Natural killer cell treated with Interleukin-12 subunit alpha and Interleukin-12 subunit beta and Interleukin-15 and Interleukin-18, amount 100 ng/mL, for 72 hours (primary cell): ENCODE data around the gene COL4A2. TPM values are rescaled to one million over a fixed set of nuclear protein-coding genes. Genes with fewer than 3 reads are reported as not detected.

Experiments used
- ATAC-seq, 2 donors: fragments of 150-1000 bp; cut with Tn5 transposase in 1 of 2; sonication (Bioruptor Pico), chemical (Tn5 transposase) in 1 of 2; 2 replicates each; pipeline ENCODE4 v1.10.0; 2021
- DNase-seq: peaks from one replicate; pipeline ENCODE4 v3.0.0; 2022; ENCODE audit warnings: low spot score
- H3K27ac Mint-ChIP-seq, 2 donors: 1 replicate in 1 of 2; 2 replicates in 1 of 2; pipeline ENCODE4 v1.8.0; 2022; ENCODE audit warnings: mixed read lengths in 2 of 2, mild to moderate bottlenecking in 1 of 2, moderate library complexity in 1 of 2
- H3K27me3 Mint-ChIP-seq, 2 donors: 1 replicate in 1 of 2; 2 replicates in 1 of 2; pipeline ENCODE4 v1.8.0; 2022; ENCODE audit warnings: mixed read lengths in 2 of 2
- H3K36me3 Mint-ChIP-seq: one replicate; pipeline ENCODE4 v1.8.0; 2022; ENCODE audit warnings: mixed read lengths
- H3K4me1 Mint-ChIP-seq, 2 donors: 1 replicate in 1 of 2; 2 replicates in 1 of 2; pipeline ENCODE4 v1.8.0; 2022; ENCODE audit warnings: low read depth in 2 of 2, mixed read lengths in 2 of 2, mild to moderate bottlenecking in 1 of 2
- H3K4me3 Mint-ChIP-seq: one replicate; pipeline ENCODE4 v1.8.0; 2022; ENCODE audit warnings: mixed read lengths
- H3K9me3 Mint-ChIP-seq: 2 replicates; pipeline ENCODE4 v1.8.0; 2022; ENCODE audit warnings: mixed read lengths
- total RNA-seq, 2 donors: library from RNA; stranded (reverse); gene quantifications; one replicate each; pipeline ENCODE4 v1.2.3, GENCODE V29; 2022

COL4A2 gene
- total RNA-seq, 2 donors from 2014 or later = not detected

DNA sequence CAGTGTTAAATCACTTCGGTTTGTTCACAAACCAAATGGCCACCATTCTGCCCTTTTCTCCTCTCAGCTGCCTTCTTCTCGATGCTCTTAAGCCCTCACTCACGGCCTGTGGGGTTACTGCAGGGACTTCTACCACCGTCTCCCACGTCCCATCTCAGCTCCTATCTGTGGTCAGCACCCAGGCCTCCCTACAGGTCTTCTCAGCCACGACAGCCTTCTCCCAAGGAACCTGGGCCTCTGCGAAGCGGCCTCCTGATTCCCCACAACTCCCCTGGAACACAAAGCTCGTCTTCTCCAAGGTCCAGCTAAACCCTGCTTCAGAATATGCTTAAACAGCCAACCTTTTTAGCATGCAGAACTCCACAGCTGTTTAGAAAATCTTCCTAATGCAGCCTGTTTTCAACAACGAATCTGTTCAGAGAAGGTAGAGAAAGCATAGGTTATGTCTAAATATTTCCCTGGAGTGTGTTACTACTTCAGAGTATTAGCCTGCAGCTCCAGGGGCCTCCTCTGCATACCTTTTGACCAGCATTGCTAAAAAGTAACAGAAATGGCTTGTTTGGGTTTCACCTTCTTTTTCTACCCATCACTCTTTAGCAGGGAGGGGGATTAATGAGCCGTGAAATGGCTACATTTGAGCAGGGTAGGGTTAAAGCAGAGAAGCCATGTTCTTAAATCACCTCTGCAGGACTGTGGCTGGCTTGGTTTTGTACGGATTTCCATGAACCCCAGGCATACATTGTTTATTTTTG is 104.0 kb downstream of the COL4A2 start:
- no peaks in the 10 kb centered on the region for H3K9me3 Mint-ChIP-seq
- H3K36me3 Mint-ChIP-seq = no peaks in the 10 kb centered on the region
- H3K4me3 Mint-ChIP-seq = no peak overlapping the region
- H3K27me3 Mint-ChIP-seq = peaks cover 27 to 62% of the 10 kb centered on the region in 2 donors
- no peak for ATAC-seq
- DNase-seq = no peak
- peaks cover 0 to 7% of the 10 kb centered on the region in 2 donors for H3K4me1 Mint-ChIP-seq
- no peak overlapping the region for H3K27ac Mint-ChIP-seq

DNA sequence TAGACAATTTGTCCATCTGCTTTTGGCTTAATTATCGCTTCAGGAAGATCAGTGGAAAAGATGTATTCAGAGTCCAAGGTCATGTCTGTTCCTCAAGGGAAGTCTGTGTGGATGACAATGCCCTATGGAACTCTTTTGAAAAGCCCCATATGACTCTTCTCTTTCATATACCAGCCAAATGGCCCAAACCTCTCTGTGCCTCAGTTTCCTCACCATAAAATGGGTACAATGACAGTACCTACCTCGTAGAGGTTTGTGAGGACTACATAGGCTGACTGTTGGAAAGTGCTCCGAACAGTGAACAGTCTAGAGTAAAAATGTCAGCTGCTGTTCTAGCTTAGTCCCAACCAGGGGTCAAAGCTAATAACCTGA is 104.6 kb downstream of the COL4A2 start:
- Mint-ChIP-seq H3K9me3 (no peaks in the 10 kb centered on the region), H3K27ac (no peak overlapping the region), H3K27me3 (peaks cover 27 to 59% of the 10 kb centered on the region in 2 donors), H3K4me1 (peaks cover 0 to 7% of the 10 kb centered on the region in 2 donors), H3K4me3 (no peak overlapping the region), H3K36me3 (no peaks in the 10 kb centered on the region)
- no peak for DNase-seq
- ATAC-seq = no peak

DNA sequence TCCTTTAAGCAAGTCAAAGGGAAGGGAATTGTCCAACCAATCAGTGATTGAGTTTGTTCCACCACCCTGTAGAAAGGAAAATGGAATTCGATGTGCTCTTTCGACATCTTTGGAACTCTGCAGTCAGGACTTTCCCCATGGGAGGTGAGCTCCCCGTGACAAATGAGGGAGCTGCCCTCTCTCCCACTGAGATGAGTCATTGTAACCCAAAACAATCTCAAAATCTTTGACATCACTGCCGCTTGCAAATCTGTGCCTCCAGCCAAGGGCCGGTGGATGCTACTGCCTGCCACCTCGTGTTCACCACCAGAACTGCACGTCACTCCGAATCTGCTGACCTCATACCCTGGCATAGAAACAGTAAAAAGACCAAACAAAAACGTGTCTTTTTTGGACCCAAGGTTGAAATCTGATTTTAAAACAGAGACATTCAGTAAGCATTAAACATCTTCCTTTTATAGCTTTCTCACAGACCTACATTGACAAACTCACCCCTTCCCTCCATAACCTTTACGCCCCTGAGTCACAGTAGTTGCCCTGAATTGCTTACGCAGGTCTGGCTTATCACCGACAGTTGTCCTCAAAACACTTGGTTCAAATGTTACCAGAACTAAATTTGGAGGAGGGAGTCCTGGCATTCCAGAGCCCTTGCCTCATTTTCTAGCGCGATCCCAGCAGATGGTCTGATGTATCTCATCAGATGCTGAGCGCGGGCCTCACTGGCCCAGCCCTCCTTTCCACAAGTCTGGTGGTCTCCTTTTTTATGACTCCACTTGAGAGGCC is 105.2 kb downstream of the COL4A2 start:
- Mint-ChIP-seq H3K4me1 (peaks cover 0 to 7% of the 10 kb centered on the region in 2 donors), H3K27ac (no peak overlapping the region), H3K27me3 (peaks cover 23 to 57% of the 10 kb centered on the region in 2 donors), H3K36me3 (no peaks in the 10 kb centered on the region), H3K4me3 (no peak overlapping the region), H3K9me3 (no peaks in the 10 kb centered on the region)
- ATAC-seq (peak; percentile 70 to 72), DNase-seq (no peak)

DNA sequence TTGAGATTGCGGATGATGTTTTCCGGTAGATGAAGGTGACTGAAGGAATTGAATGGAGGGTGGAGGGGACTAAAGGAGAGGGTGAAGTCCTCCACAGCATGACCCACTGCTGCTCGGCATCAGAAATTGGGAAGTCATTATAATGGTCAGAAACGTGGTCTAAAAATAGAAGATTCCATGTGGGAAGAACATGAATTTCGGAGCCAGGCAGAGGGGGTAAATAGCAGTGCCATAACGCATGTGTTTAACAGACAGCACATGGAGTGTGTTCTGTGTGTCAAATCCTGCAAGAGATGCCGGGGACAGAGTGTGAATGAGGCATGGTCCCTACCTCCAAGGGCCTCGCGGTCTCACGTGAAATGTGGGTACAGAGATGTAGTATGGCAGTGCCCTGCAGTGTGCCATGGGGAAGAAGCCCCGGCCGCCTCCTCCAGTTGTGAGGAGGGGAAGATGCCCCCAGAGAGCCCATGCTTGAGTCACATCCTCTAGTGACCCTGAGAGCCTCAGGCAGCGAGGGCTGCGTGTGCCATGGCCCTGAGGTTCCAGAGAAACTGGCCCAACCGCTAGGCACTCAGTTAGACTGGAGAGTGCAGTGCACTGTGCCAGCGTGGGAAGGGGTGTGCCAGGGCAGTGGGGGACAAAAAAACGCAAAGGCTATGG is 106.1 kb downstream of the COL4A2 start:
- peak in 1 of 2 donors; percentile 26 for ATAC-seq
- no peak for DNase-seq
- Mint-ChIP-seq H3K27ac (no peak overlapping the region), H3K4me3 (no peak overlapping the region), H3K4me1 (peaks cover 0 to 7% of the 10 kb centered on the region in 2 donors), H3K36me3 (no peaks in the 10 kb centered on the region), H3K27me3 (peaks cover 23 to 57% of the 10 kb centered on the region in 2 donors), H3K9me3 (no peaks in the 10 kb centered on the region)

- Mint-ChIP-seq H3K9me3 (no peaks in the 10 kb centered on the region), H3K4me3 (no peak overlapping the region), H3K4me1 (peaks cover 0 to 7% of the 10 kb centered on the region in 2 donors), H3K27ac (no peak overlapping the region), H3K27me3 (peaks cover 26 to 61% of the 10 kb centered on the region in 2 donors), H3K36me3 (no peaks in the 10 kb centered on the region)
- DNase-seq = no peak
- ATAC-seq = no peak
Measured at GRCh38 chr13:110413676-110414040, 106.6 kb downstream of the COL4A2 start.

DNA sequence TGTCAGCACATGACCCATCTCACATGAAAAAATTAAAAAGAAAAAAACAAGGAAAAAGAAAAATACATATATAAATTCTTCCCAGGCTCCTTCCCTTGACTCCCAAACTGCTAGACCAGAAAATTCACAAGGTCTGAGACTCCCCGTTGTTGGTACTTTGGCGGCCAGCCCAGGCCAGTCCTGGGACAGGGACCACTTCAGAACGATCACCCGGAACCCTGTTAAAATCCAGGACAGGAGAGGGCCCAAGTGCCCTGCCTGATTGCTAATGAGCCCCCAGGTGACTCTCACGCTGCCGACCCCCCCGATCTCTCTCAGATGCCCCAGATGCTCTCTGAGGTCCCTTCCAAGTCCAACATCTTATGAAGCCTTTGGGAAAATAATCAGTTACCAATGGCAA is 107.2 kb downstream of the COL4A2 start:
- ATAC-seq = no peak
- H3K4me1 Mint-ChIP-seq = peaks cover 0 to 7% of the 10 kb centered on the region in 2 donors
- no peaks in the 10 kb centered on the region for H3K9me3 Mint-ChIP-seq
- H3K27me3 Mint-ChIP-seq = peaks cover 29 to 67% of the 10 kb centered on the region in 2 donors
- no peak overlapping the region for H3K4me3 Mint-ChIP-seq
- H3K27ac Mint-ChIP-seq = no peak overlapping the region
- H3K36me3 Mint-ChIP-seq = no peaks in the 10 kb centered on the region
- no peak for DNase-seq

DNA sequence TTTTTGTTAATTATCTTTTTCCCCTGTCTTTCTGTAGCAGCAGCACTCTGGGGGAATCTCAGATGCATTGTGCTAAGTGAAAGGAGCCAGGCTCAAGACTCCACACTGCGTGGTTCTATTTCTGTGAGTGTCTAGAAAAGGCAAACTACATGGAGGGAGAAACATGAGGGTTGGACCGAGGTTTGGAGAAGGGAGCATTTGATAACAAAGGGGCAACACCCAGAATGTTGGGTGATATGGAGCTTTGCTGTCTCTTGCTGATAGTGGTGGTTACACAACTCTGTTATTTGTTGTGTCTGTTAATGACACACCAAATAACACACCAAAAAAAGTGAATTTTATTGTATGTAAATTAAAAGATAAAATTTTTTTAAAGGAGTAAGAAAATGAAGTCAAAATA is 107.8 kb downstream of the COL4A2 start:
- Mint-ChIP-seq H3K27ac (no peak overlapping the region), H3K4me3 (no peak overlapping the region), H3K9me3 (no peaks in the 10 kb centered on the region), H3K4me1 (peaks cover 0 to 7% of the 10 kb centered on the region in 2 donors), H3K27me3 (peaks cover 26 to 65% of the 10 kb centered on the region in 2 donors), H3K36me3 (no peaks in the 10 kb centered on the region)
- DNase-seq (no peak), ATAC-seq (no peak)

DNA sequence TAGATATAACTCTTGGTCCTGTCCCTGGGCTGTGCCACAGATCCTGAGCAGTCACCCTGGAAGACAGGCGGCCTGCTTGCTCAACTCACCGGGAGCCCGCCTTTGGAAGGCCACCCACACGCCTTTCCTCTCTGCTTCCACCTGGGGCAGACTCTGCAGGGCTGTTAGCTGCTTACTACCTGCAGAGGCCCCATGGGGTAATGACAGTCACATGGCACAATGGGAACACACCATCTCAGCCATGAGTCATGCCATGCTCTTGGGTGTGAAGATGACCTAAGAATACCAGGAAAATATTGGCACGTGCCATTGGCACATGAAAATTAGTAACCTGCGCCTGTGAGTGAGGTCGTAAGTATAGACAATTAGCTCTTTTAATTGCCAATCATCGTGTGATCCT is 108.6 kb downstream of the COL4A2 start:
- Mint-ChIP-seq H3K9me3 (no peaks in the 10 kb centered on the region), H3K4me3 (no peak overlapping the region), H3K36me3 (no peaks in the 10 kb centered on the region), H3K4me1 (peaks cover 0 to 7% of the 10 kb centered on the region in 2 donors), H3K27ac (no peak overlapping the region), H3K27me3 (peaks cover 22 to 65% of the 10 kb centered on the region in 2 donors)
- DNase-seq (no peak), ATAC-seq (no peak)

DNA sequence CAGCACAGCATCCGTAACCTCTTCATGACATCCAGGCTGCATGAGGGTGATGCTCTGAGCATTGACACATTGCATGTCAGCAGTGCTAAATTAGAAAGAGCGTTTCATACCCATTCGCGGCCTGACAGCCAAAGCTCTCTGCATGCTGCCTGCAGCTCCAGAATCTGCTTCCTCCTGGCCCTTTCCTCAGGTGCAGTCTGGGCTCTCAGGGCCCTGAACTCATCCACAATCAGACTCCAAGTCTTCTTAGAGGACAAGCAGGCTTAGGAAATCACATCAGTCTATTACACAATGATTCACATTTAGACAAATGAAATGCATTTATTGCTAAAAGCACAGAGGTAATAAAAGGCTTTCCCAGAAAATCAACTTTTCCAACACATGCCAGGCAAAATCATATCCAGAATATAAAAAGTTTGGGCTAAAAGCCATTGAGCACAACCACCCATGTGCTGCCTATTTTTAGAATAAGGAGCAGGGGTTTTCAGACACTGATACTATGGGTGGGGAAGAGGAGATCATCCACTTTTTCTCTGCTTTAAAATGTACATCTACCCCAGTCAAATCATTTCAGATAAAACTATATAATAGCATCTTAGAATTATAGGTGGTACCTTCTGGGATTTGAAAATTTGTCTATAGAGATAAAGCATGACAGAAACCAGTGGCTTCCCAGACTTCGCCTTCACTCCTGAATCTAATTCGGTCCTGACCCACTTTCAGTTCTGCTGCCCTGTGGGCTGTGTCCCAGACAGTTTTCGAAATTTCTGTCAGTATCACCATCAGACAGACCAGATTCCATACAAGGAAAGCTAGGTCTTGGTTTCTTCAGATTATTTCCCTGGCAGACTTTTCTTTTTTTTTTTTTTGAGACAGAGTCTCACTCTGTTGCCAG is 109.3 kb downstream of the COL4A2 start:
- ATAC-seq (no peak), DNase-seq (no peak)
- peaks cover 24 to 65% of the 10 kb centered on the region in 2 donors for H3K27me3 Mint-ChIP-seq
- H3K36me3 Mint-ChIP-seq = no peaks in the 10 kb centered on the region
- no peaks in the 10 kb centered on the region for H3K9me3 Mint-ChIP-seq
- H3K4me1 Mint-ChIP-seq = peaks cover 2 to 7% of the 10 kb centered on the region in 2 donors
- no peak overlapping the region for H3K4me3 Mint-ChIP-seq
- H3K27ac Mint-ChIP-seq = no peak overlapping the region

- ATAC-seq (no peak), DNase-seq (no peak)
- H3K27ac Mint-ChIP-seq = no peak overlapping the region
- H3K4me1 Mint-ChIP-seq = peaks cover 0 to 4% of the 10 kb centered on the region in 2 donors
- H3K9me3 Mint-ChIP-seq = no peaks in the 10 kb centered on the region
- no peak overlapping the region for H3K4me3 Mint-ChIP-seq
- peaks cover 30 to 74% of the 10 kb centered on the region in 2 donors for H3K27me3 Mint-ChIP-seq
- H3K36me3 Mint-ChIP-seq = no peaks in the 10 kb centered on the region
Measured at GRCh38 chr13:110418944-110419343, 111.9 kb downstream of the COL4A2 start.

DNA sequence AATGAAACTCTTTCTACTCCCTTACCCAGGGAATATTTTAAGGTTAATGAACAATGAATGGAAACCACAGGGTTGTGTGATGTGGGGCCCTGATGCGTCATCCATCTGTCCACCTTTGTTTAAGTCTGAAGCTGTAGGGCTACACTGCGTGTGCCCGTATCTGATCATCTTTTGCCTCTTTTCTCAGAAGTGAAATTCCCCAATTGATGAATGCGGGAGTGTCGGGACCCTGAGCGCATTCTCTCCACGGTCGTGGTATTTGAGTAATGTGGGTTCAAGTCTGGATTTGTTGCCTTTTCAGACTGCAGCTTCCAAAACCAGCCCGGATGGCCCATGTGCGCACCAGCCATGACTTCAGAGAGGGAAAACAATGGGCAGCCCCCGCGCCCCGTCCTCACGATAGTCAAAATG is 112.3 kb downstream of the COL4A2 start:
- Mint-ChIP-seq H3K36me3 (no peaks in the 10 kb centered on the region), H3K4me3 (no peak overlapping the region), H3K27ac (no peak overlapping the region), H3K4me1 (peaks cover 0 to 4% of the 10 kb centered on the region in 2 donors), H3K9me3 (no peaks in the 10 kb centered on the region), H3K27me3 (peaks cover 31 to 74% of the 10 kb centered on the region in 2 donors)
- DNase-seq (no peak), ATAC-seq (no peak)

- no peaks in the 10 kb centered on the region for H3K9me3 Mint-ChIP-seq
- no peak for DNase-seq
- H3K27ac Mint-ChIP-seq = no peak overlapping the region
- no peaks in the 10 kb centered on the region for H3K36me3 Mint-ChIP-seq
- ATAC-seq = no peak
- no peak overlapping the region for H3K4me3 Mint-ChIP-seq
- peaks cover 0 to 4% of the 10 kb centered on the region in 2 donors for H3K4me1 Mint-ChIP-seq
- peaks cover 34 to 71% of the 10 kb centered on the region in 2 donors for H3K27me3 Mint-ChIP-seq
Measured at GRCh38 chr13:110419946-110420345, 112.9 kb downstream of the COL4A2 start.

DNA sequence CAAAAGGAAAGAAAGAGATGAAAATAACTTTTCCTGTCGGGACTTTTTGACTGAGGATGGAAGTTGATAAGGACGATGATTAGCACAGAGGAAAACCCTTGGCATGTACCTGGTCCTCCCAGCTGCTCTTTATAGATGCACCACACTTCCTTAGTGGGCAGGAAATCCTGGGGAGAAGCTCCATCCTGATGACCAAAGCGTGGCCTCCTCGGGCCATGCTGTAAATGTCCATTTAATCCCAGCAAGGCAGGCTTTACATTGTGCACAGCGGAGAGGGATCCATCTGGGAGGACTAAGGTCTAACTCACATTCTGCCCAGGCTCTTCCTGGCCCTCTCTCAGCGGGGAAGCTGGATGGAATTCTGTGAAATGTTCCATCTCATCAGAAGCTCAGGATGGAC is 113.5 kb downstream of the COL4A2 start:
- Mint-ChIP-seq H3K4me3 (no peak overlapping the region), H3K9me3 (no peaks in the 10 kb centered on the region), H3K4me1 (peaks cover 0 to 4% of the 10 kb centered on the region in 2 donors), H3K27ac (no peak overlapping the region), H3K36me3 (no peaks in the 10 kb centered on the region), H3K27me3 (peaks cover 36 to 75% of the 10 kb centered on the region in 2 donors)
- no peak for DNase-seq
- no peak for ATAC-seq
